Liver (tissue), 3 donors: ENCODE data around the gene SLC4A8.

ENCODE experiments used
- EGR1 ChIP-seq, 2 donors: IDR thresholded peaks; 2 replicates each; pipeline ENCODE4 v1.6.1; 2016 to 2018; ENCODE audit warnings: antibody characterized with exemption in 2 of 2, low read depth in 2 of 2
- FOXA1 ChIP-seq: IDR thresholded peaks from 2 replicates; pipeline ENCODE4 v1.6.1; 2016; ENCODE audit warnings: antibody characterized with exemption
- JUND ChIP-seq, 2 donors: IDR thresholded peaks; 2 replicates each; pipeline ENCODE4 v1.6.1; 2016; ENCODE audit warnings: antibody characterized with exemption in 2 of 2
- MAX ChIP-seq: IDR thresholded peaks from 2 replicates; pipeline ENCODE4 v1.6.1; 2016; ENCODE audit warnings: antibody characterized with exemption
- RAD21 ChIP-seq, 2 donors: IDR thresholded peaks; 2 replicates each; pipeline ENCODE4 v1.6.1; 2016; ENCODE audit warnings: antibody characterized with exemption in 2 of 2, mild to moderate bottlenecking in 2 of 2
- SP1 ChIP-seq: IDR thresholded peaks from 2 replicates; pipeline ENCODE4 v1.6.1; 2018; ENCODE audit warnings: antibody characterized with exemption, mild to moderate bottlenecking
- TAF1 ChIP-seq: conservative IDR thresholded peaks from 2 replicates; pipeline ENCODE4 v1.6.1; 2016; ENCODE audit warnings: antibody characterized with exemption, mild to moderate bottlenecking
- YY1 ChIP-seq: IDR thresholded peaks from 2 replicates; pipeline ENCODE4 v1.6.1; 2016; ENCODE audit warnings: antibody characterized with exemption, mild to moderate bottlenecking
- ZBTB33 ChIP-seq: IDR thresholded peaks from 2 replicates; pipeline ENCODE4 v1.6.1; 2016; ENCODE audit warnings: antibody characterized with exemption
- TF ChIP-seq, protein P1 (sequence below): fragments of 150-350 bp; IDR thresholded peaks from 2 replicates; pipeline ENCODE4 v1.5.1; 2017; ENCODE audit warnings: improper control_type of control experiment, low read depth, low read length; ENCODE audit not compliant: missing input control
- TF ChIP-seq, protein P2 (sequence below): IDR thresholded peaks from 2 replicates; pipeline ENCODE4 v1.6.1; 2016; ENCODE audit warnings: antibody characterized with exemption, mild to moderate bottlenecking
- donor health status: healthy.
- donor health status: healthy.

DNA sequence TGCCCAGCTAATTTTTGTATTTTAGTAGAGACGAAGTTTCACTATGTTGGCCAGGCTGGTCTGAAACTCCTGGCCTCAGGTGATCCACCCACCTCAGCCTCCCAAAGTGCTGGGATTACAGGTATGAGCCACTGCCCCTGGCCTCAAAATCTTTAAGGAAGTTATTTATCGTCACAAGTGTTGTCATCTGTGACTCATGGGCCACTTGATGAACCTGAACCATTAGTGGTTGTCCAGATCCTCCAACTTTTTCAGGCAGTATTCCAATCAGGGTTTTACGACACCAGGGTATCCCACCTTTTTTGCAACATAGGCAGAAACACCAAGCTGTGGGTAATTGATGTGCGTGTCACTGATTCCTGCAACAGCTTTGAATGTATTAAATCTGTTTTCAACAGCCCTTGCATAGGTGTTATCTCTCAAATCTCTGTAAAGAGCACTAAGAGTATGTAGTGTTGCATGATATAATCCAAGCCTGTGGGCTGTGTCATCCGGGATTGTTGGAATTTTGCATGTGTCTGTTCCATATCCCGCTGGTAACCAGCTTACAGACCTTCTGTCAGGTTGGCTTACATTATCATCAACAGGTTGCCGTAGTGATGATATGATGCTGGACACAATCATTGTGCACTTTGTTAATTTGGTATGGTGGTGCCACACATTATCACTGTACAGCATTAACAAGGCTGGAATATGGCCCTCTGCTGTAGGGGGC is 87.1 kb downstream of the SLC4A8 start:
- TF ChIP-seq, protein P1, sequence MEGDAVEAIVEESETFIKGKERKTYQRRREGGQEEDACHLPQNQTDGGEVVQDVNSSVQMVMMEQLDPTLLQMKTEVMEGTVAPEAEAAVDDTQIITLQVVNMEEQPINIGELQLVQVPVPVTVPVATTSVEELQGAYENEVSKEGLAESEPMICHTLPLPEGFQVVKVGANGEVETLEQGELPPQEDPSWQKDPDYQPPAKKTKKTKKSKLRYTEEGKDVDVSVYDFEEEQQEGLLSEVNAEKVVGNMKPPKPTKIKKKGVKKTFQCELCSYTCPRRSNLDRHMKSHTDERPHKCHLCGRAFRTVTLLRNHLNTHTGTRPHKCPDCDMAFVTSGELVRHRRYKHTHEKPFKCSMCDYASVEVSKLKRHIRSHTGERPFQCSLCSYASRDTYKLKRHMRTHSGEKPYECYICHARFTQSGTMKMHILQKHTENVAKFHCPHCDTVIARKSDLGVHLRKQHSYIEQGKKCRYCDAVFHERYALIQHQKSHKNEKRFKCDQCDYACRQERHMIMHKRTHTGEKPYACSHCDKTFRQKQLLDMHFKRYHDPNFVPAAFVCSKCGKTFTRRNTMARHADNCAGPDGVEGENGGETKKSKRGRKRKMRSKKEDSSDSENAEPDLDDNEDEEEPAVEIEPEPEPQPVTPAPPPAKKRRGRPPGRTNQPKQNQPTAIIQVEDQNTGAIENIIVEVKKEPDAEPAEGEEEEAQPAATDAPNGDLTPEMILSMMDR: no peak
- TF ChIP-seq JUND (IDR thresholded peaks at IDR 0.05): no peak
- TF ChIP-seq, protein P2, sequence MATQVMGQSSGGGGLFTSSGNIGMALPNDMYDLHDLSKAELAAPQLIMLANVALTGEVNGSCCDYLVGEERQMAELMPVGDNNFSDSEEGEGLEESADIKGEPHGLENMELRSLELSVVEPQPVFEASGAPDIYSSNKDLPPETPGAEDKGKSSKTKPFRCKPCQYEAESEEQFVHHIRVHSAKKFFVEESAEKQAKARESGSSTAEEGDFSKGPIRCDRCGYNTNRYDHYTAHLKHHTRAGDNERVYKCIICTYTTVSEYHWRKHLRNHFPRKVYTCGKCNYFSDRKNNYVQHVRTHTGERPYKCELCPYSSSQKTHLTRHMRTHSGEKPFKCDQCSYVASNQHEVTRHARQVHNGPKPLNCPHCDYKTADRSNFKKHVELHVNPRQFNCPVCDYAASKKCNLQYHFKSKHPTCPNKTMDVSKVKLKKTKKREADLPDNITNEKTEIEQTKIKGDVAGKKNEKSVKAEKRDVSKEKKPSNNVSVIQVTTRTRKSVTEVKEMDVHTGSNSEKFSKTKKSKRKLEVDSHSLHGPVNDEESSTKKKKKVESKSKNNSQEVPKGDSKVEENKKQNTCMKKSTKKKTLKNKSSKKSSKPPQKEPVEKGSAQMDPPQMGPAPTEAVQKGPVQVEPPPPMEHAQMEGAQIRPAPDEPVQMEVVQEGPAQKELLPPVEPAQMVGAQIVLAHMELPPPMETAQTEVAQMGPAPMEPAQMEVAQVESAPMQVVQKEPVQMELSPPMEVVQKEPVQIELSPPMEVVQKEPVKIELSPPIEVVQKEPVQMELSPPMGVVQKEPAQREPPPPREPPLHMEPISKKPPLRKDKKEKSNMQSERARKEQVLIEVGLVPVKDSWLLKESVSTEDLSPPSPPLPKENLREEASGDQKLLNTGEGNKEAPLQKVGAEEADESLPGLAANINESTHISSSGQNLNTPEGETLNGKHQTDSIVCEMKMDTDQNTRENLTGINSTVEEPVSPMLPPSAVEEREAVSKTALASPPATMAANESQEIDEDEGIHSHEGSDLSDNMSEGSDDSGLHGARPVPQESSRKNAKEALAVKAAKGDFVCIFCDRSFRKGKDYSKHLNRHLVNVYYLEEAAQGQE: no peak
- TF ChIP-seq RAD21 (IDR thresholded peaks at IDR 0.05): no peak
- TF ChIP-seq YY1: no peak
- TF ChIP-seq SP1: no peak
- no peak for TF ChIP-seq EGR1 (IDR thresholded peaks at IDR 0.05; ENCODE audit: low read depth in 2 of 2)
- no peak for TF ChIP-seq MAX
- no peak for TF ChIP-seq FOXA1
- TF ChIP-seq TAF1: no peak
- no peak for TF ChIP-seq ZBTB33
